HG02981 (cell line): ENCODE results near the gene ERCC4.

Source experiments
- ATAC-seq: cut with Tn5 transposase; IDR thresholded peaks from one replicate; pipeline ENCODE4 v1.9.1; 2021; ENCODE audit warnings: mild to moderate bottlenecking, moderate library complexity; ENCODE audit not compliant: unreplicated experiment

The ERCC4 gene

DNA sequence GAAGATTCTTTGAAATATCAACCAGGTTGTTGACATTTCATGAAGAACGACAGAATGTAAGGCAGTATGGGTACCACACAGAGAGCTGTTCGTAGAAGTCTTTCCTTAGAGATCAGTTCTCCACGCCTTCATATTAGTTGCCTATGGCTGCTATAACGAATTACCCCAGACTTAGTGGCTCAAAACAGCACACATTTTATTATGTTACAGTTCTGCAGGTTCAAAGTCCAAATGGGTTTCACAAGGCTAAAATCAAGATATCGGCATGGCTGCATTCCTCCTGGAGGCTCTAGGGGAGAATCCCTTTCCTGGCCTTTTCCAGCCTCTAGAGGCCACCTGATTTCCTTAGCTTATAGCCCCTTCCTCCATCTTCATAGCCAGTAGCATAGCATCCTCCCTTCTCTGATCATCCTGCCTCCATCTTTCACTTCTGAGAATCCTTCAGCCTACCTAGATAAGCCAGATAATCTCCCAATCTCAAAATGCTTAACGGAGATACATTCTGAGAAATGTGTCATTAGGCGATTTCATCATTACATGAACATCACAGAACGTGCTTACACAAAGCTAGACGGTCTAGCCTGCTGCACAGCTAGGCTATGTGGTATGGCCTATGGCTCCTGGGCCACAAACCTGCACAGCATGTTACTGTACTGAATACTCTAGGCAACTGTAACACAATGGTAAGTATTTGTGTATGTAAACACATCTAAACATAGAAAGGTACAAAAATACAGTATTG, 26.0 kb downstream of the ERCC4 start:
- no peak for ATAC-seq

DNA sequence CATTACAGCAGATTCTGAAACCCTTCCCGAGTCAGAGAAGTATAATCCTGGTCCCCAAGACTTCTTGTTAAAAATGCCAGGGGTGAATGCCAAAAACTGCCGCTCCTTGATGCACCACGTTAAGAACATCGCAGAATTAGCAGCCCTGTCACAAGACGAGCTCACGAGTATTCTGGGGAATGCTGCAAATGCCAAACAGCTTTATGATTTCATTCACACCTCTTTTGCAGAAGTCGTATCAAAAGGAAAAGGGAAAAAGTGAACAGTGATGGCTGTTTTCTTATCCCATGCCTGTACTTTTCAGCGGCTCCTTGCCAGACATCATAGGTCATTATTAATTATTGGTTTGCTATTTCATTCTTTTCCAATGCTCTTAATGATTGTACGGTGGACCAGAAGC, 28.1 kb downstream of the ERCC4 start:
- no peak for ATAC-seq

DNA sequence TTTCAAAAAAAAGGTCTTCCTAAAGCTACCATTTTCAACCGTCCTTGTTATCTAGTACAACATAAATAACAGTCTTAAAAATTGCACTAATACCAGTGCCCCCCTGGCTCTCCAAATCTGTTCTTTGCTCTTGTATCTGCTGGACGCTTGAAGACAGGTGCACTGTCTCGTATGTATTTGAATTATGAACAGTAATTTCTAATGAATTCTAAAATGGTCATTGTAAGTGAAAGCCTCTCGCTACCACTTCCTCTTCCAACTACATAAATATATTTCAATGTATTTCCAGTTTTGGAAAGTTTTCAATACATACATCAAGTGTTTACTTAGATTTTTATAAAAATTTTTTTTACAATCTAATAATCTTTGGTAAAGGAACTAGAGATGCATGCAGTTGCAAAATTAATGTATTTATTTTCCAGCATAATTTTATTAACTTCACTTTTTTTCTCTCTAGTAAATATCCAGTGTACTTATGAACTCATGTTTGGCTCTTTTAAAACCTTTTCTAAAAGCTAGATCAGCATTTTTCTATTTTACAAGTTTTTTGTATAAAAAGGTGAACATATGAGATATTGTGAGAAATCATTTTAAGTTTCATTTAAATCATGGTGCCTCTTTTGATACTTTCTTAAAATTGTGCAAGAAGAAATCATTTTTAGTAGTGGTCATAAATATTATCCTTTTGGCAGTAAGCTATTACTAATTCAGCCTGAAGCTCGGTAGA, 31.0 kb downstream of the ERCC4 start:
- ATAC-seq = no peak

DNA sequence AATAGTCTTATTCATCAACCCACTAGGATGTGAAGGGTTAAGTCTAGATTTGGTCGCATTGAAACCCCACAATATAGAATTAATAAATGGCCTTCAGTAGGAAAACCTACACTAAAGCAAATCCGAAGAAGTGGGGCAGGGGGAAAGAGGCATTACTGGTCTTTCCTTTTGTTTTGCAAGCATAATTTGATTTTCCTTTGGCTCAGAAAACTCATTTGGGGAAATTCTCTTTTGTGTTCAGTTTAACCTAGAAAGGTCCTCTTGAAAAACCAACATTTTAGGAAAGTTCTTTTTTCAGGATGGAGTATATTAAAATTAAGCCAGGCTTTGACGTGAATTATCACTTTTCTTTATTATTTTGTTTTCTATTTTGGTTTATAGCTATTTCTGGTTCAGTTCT, 31.7 kb downstream of the ERCC4 start:
- ATAC-seq = no peak

DNA sequence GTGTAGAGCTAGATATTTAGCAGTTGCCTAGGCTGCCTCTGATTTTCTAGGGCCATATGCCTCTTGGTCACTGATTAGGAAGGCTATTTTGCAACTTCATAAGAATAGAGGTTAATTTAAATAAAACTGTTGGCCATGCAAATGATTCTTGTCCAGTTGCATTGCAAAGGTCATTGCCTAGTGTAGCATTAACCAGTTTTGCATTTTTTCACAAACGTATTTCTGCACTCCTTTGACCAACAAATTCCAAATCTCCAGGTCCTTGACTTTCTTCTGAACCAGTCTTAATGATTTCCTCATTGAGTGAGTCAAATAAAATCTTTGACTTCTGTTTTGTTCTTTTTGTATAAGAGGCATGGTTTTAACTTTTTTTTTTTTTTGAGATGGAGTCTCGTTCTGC, 33.5 kb downstream of the ERCC4 start:
- ATAC-seq = no peak

DNA sequence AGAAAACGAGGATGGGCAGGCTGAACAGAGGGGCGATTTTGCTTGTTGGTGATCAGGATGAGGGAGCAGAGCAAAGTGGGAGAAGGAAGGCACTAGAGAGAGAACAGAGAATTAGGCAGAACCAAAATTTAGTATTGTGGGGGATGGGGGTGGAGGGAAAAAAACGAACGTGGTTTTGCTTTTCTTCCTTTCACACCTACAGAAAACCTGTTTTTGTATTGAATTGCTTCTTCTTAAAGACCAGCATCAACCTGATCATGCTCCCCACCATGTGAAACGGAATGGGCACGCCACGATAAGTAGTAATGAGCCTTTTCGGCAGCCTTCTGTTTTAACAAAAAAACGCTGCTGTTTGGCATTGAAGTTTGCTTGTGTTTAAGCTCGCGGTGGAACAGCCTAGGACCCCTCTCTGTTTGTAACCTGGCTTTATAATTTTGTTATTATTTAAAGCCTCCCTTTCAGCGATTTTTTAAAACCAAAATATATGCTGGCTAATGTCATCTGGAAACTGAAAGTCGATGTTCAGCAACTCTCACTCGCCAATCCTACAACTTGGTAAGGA, 36.8 kb downstream of the ERCC4 start:
- ATAC-seq = no peak

DNA sequence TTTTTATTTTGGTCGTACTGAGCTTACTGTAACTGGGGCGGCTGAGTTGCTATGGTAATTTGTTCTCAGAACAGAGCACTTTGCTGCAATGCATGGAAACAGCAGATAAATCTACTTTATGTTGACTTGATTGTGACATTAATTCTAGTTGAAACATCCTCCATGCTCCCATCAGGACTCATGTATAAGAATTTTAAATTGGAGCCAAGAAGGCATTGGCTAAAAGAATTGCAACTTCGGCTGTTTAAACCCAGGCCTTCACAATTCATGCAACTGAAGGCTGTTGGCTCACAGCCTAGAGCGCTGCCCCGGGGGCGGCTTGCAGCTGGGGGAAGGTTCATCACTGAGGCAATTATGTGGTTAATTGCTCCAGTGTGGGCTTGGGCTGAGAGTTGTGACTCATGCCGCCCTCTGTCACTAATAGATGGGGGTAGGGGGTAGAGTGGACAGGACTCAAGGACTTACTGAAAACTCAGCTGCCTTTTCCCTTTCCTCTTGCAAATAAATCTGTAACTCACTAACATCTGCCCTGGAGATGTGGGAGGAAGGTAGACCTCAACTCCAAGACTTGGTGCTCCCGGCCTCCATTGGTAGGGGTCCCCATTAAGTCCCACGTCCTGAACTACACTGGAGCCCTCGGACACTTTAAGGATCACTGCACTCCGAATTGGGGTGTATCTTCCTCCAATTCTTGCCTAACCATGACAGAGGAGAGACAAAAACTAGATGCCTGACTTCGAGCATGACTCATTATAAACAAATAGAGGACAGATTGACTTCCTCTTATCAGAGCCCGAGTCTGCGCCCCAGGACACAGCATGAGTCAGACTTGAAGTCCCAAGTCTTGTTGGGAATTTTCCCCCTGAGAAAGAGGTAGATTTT, 37.5 kb downstream of the ERCC4 start:
- ATAC-seq = peak; percentile 70

DNA sequence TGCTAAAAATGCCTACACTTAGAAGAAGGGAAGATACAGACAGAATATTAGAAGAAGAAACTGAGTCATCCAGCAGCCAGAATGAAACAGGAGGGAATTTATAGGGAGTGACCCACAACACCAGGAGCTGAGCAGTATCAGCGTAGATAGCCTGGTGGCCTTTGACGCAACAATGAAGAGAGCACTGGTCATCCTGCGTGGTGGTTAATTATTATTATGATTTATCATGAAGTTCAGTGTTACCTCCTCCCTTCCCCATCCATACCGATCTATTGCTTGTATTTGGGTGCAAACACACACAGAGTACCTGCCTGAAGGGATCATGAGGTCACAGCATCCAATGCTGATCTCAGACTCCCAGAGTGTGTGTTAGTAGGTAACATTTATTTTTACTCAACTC, 38.5 kb downstream of the ERCC4 start:
- no peak for ATAC-seq

DNA sequence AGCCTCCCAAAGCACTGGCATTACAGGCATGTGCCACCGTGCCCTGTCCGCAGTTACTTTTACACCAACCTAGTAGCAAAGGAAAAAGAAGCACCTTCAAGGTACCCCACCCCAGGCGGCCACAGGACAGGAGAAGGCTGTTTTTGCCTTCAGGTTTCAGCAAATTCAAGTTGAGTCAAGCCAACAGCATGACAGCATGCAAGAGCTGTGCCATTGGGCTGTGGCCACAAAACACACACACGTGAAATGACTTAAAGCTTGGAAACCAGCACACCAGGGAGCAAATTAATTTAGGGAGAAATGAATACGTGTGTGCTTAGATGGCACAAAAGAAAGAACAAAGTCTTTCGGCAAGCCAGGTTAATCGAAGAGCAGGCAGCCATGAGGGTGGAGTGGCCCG, 39.7 kb downstream of the ERCC4 start:
- ATAC-seq = no peak

DNA sequence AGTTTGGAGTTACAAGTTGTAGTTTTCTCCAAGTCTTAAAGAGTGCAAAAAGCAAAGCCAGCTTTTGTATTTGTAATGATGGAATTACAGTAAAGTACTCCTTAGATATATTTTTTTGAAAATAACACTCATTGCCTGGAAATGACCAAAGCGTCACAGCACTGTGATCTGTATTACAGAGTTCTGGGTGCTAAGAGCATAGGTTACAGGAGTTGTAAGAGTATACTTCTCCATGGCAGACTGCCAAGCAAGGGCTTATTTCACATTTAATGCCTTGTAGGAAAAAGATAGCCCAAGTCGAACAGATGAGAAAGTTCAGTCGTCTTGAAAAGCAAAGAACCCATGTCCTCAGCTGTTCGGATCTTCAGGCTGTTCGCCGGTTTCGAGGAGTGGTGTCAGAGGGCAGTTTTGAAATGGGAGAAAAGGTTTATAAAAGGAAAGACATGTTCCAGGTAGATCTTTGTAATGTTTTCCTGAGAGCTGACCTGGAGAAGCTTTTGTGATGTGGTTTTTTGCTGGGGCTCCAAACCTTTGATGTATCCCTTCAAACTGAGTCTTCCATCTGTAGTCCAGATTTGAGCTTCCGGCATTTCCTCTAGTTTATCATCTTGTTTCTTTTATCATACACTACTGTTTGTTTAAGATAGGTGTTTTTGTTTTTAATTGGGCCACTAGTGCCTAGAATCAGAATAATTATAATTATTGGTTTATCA, 41.3 kb downstream of the ERCC4 start:
- no peak for ATAC-seq

DNA sequence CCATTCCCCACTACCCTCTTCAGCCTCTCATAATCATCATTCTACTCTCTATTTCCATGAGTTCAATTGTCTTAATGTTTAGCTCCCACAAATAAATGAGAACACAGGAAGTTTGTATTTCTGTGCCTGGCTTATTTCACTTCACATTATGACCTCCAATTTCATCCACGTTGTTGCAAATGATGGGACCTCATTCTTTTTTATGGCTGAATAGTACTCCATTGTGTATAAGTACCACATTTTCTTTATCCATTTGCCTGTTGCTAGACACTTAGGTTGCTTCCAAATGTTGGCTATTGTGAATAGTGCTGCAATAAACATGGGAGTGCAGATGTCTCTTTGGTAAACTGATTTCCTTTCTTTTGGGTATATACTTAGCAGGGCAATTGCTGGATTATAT, 42.3 kb downstream of the ERCC4 start:
- ATAC-seq = no peak

DNA sequence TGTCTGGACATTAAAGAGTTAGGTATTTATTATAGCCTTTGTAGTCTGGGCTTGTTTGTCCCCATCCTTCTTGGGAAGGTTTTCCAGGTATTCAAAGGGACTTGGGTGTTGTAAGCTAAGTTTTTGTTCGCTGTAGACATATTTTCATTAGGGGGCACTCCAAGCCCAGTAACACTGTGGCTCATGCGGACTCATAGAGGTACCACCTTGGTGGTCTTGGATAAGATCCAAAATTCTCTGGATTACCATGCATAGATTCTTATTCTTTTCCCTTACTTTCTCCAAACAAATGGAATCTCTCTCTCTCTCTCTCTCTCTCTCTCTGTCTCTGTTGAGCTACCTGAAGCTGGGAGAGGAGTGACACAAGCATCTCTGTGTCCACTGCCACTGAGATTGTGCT, 48.9 kb downstream of the ERCC4 start:
- ATAC-seq = no peak

DNA sequence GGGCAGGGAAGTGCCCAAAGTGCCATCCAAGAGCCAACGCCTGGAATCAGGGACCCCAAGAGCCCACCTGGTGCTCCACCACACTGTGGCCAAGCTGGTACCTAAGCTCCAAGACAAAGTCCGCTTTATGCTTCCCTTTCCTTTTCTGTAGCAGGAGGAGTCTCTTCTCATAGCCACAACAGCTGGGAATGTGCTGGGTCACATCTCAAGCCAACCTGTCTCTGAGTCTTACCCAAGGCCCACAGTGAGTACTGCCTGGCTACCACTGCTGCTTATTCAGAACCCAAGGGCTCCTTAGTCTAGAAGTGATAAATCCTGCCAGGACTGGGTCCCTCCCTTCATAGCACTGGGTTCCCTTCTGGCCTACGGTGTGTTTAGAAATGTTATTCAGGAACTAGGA, 49.8 kb downstream of the ERCC4 start:
- no peak for ATAC-seq

DNA sequence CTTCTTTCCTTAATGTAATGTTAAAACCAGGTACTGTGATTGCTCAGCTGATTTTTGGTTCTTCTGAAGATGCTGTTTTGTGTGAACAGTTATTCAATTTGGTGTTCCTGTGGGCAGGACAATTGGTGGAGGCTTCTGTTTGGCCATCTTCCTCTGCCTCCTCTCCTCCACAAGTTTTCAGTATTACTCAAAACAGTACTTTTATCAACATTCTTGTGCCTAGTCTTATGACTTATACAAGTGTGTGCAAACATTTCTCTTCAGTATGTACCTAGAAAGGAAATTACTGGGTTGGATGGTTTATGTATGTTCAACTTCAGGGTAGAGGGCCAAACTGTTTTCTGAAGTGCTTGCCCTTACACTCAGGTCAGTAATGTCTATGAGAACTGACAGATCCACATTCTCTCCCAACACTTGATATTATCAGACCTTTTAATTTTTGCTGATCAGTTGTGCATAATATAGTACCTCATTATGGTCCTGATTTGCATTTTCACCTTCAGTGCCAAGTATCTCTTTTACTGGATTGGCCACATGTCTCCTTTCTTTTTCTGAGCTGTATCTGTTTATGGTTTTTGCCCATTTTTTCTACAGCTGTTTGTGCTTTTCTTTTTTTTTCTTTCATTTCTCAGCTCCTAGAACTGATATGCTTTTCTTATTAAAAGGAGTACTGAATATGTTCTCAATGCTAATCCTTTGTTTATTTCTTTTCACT, 50.9 kb downstream of the ERCC4 start:
- no peak for ATAC-seq

DNA sequence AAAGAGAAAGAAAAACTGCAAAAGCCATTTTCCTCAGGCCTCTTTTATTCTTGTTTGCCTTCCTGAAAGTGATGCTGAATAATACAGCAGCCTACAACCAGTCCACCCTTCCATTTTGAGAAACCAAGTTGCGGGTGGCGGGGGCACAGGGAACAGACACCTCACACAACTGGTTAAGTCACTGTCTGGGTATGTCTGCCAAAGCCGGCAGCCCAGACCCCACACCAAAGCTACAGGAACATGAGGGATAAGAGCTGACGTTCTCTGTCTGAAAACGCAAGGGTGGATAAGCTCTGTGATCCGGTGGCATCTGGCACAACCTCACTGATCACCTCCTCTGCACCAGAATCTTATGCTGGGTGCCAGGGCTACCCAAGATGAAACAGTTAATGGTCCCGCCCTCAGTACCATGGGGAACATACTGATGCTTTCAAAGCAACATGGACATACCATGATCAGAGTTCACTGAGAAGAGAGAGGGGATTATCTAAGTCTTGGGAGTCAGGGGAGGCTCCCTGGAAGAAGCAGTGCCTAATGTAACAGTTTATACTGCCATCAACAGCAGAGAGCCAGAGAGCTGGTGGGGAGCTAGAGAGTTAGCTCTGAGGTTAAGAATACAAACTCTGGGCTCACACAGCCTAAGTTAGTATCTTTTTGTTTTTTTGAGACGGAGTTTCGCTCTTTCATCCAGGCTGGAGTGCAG, 53.5 kb downstream of the ERCC4 start:
- ATAC-seq = no peak

DNA sequence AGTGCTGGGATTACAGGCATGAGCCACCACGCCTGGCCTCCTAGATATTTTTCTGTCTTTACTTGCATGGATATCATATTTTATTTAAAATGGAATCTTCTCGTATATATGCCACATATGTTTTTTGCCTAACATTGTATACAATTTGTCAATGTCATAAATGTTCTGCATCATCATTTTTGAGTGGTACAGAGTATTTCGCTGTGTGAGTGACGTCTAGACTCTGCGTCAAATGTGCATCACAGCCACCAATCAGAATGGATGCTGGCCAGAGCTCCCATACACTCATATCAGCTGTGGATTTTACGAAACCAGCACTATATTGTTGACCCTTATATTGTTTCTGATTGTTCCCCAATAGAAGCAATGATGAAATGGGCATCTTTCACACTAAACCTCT, 57.2 kb downstream of the ERCC4 start:
- ATAC-seq = no peak

DNA sequence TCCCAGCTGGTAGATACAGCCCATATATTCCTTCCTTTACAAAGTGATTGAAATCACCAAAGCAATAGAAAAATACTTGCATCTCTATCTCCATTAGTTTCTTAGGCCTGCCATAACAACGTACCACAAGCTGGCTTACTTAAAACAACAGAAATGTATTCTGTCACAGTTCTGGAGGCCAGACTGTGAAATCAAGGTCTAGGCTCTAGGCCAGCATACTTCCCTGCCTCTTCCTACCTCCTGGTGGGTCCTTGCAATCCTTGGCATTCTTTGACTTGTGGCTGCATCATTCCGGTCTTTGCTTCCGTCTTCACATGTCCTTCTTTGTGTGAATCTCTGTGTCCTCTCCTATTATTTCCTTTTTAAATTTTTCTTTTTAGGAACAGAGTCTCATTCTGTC, 62.5 kb downstream of the ERCC4 start:
- ATAC-seq = no peak

DNA sequence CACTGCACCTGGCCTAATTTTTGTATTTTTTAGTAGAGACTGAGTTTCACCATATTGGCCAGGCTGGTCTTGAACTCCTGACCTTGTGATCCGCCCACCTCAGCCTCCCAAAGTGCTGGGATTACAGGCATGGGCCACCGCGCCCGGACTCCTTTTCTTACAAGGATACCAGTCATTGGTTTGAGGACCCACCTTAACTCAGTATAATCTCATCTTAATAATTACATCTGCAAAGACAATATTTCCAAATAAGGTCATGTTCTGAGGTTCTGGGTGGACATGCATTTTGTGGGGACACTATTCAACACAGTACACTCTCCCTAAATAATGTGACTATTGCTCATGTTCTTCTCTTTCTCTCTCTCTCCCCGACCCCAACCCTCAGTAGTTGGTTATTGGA, 63.7 kb downstream of the ERCC4 start:
- no peak for ATAC-seq

DNA sequence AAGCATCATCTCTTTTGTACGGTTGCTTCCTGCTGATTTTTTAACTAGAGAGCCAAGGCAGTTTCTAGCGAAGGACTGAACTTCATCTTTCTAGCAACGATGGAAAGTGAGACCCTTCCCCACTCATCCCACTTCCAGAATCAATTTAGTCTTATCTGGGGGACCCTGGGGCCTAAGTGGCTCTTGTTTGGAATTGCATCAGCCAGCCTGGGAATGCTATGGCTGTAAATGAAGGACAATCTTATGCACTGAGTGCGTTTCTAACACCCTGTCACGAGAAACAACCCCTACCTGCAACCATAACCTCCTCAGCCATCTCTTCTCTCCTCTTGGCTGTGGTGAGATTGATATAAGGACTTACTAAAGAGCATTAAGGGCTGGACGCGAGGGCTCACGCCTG, 64.8 kb downstream of the ERCC4 start:
- no peak for ATAC-seq

DNA sequence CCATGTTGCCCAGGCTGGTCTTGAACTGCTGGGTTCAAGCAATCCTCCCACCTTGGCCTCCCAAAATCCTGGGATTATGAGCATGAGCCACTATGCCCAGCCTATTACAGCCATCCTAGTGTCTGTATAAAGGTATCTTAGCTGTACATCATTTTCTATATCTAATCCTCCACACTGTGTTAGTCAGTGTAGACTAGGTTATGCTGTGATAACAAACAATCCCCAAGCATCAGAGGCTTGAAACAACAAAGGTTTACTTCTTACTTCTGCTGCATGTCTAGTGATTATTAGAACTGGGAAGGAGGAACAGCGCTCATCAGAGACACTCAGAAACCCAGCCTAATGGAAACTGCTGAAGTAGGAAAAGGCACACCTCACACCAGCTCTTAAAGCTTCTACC, 68.1 kb downstream of the ERCC4 start:
- no peak for ATAC-seq
